GM12892 (cell line): ENCODE data around the gene PTGES3.
A peak's percentile ranks its signal among the peaks of the same experiment; 100 is the strongest.

Experiments used
- POLR2AphosphoS5 ChIP-seq: IDR thresholded peaks from 2 replicates; pipeline ENCODE4 v1.6.1; 2011; ENCODE audit warnings: low read depth, low read length, control low read depth
- TAF1 ChIP-seq: IDR thresholded peaks from 2 replicates; pipeline ENCODE4 v1.6.1; 2011; ENCODE audit warnings: low read depth, mild to moderate bottlenecking, control low read depth, low read length, borderline replicate concordance

DNA sequence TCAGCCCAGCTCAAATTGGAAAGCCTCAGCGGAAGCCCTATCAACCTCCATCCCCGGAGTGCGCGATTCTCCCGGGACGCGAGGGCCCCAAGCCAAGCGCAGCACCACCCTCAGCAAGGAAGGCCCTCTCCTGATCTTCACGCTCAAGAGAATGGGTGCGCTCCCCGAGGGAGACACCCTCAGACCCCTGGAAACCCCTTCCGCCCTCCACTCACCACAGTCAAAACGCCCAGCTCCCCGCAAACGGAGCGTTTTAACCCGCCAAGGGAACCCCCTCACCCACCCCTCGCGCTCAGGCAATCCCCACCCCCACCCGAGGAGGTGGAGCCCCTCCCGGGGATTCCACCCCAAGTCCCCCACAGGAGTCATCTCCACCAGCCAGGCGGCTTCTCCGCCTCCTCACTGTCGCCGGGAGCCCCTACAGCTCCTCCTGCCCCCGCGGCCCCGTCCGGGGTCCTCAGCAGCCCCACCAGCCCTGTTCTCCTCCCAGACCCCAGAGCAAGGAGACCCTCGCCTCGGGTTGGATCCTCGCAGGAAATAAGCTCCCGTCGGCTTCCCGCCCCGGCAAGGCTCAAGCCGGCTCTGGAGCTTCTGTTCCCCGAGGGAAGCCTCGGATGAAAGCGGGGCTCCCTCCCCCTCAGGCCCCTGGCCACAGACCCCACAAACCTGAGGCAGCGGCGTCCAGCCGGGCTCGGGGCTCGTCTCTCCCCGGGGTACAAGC lies 58.5 kb downstream of the PTGES3 start:
- peak; percentile 27; the same call in 1 of the 2 replicates for TF ChIP-seq POLR2AphosphoS5
- TF ChIP-seq TAF1 = no peak
